SJSA1 (cell line): ENCODE data around the gene PAAF1. TPM values are rescaled to one million over a fixed set of nuclear protein-coding genes. Genes with fewer than 3 reads are reported as not detected.

ENCODE experiments used
- DNase-seq, 2 experiments: peaks; one replicate each; pipeline ENCODE4 v3.0.0-alpha.2; 2015 to 2020; ENCODE audit warnings: low spot score in 2 of 2, low read depth in 1 of 2
- H3K27ac ChIP-seq: fragments of 250-450 bp; sonication (Bioruptor Pico); 2 replicates; pipeline ENCODE4 v1.5.1; 2020; ENCODE audit warnings: mild to moderate bottlenecking, moderate library complexity
- H3K27me3 ChIP-seq: fragments of 250-450 bp; sonication (Bioruptor Pico); replicated peaks from 2 replicates; pipeline ENCODE4 v1.5.1; 2020; ENCODE audit warnings: mild to moderate bottlenecking, moderate library complexity
- H3K36me3 ChIP-seq: fragments of 250-450 bp; sonication (Bioruptor Pico); 2 replicates; pipeline ENCODE4 v1.5.1; 2020; ENCODE audit warnings: mild to moderate bottlenecking
- H3K4me1 ChIP-seq: fragments of 250-450 bp; sonication (Bioruptor Pico); replicated peaks from 2 replicates; pipeline ENCODE4 v1.6.1; 2021; ENCODE audit warnings: mild to moderate bottlenecking
- H3K4me3 ChIP-seq: fragments of 250-450 bp; sonication (Bioruptor Pico); 2 replicates; pipeline ENCODE4 v1.5.1; 2020; ENCODE audit warnings: mild to moderate bottlenecking
- H3K9me3 ChIP-seq: fragments of 250-450 bp; sonication (Bioruptor Pico); replicated peaks from 2 replicates; pipeline ENCODE4 v1.5.1; 2020; ENCODE audit warnings: mild to moderate bottlenecking
- total RNA-seq: library from RNA; depleted of rRNA; stranded (reverse); fragments of >200 nt; shearing (Covaris generic); gene quantifications from 2 replicates; pipeline ENCODE4 v1.2.3, GENCODE V29; 2014

The PAAF1 gene
- total RNA-seq, 1 experiment from 2014 or later = 2.5 TPM

DNA sequence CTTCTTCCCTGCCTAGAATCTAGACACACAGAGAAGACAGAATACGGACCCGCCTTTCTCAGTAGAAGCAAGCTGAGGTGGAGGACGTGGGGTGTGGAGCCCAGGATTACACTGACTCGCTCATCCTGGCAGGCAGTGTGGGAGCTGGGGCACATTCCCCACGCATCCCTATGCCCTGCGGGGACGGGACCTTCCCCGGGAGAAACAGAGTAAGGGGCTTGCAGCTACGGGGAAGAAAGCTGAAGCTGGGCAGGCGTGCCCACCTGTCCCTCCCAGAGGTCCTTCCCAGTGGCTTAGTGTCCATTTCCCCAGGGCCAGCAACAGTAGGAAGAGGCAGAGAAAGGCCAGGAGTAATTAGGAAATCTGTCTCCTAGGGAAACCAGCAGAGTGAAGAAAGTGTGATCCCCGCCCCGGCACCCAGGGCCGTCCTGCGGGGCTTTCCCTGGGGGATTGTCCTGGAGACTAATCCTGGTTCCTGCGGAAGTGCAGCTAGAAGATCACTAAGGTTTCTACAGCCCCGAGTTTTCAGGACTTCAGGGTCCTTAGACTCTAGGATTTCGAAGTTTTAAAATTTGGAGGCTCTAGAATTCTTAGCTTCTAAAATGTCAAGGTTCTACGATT lies 81.8 kb downstream of the PAAF1 start:
- no peaks in the 10 kb centered on the region for H3K9me3 ChIP-seq
- no peaks in the 10 kb centered on the region for H3K27me3 ChIP-seq
- no peaks in the 10 kb centered on the region for H3K4me1 ChIP-seq
- H3K36me3 ChIP-seq = no peaks in the 10 kb centered on the region
- no peak overlapping the region for H3K27ac ChIP-seq
- H3K4me3 ChIP-seq = no peak overlapping the region
- no peak for DNase-seq

DNA sequence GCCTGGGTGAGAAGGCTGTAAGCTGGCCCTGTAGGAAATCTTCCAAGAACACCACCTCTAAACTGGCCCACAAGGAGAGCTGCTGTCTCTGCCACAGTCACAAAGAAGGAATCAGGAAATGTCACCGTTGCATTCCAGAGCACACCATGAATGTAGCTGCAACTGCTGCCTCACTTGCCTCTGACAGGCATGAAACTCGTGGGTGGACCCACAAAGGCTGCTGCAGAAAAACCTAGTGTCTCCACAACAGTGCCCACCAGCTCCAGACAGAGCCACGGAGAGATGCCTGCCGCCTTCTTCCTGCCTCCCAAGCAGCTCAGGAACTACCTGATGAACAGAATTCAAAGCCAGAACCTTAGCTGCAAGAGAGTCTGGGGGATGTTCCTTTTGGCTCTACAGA lies 84.5 kb downstream of the PAAF1 start:
- Histone ChIP-seq H3K27me3 (no peaks in the 10 kb centered on the region), H3K9me3 (no peaks in the 10 kb centered on the region), H3K36me3 (no peaks in the 10 kb centered on the region), H3K4me1 (no peaks in the 10 kb centered on the region), H3K27ac (no peak overlapping the region), H3K4me3 (no peak overlapping the region)
- no peak for DNase-seq

- DNase-seq = no peak
- Histone ChIP-seq H3K4me3 (no peak overlapping the region), H3K27ac (no peak overlapping the region), H3K27me3 (no peaks in the 10 kb centered on the region), H3K4me1 (no peaks in the 10 kb centered on the region), H3K36me3 (no peaks in the 10 kb centered on the region), H3K9me3 (no peaks in the 10 kb centered on the region)
These were observed 85.4 kb downstream of the PAAF1 start for GRCh38 chr11:73962101-73962705.

GRCh38 chr11:73963861-73964260 lies 87.1 kb downstream of the PAAF1 start:
- no peak for DNase-seq
- Histone ChIP-seq H3K36me3 (no peaks in the 10 kb centered on the region), H3K4me3 (no peak overlapping the region), H3K27me3 (no peaks in the 10 kb centered on the region), H3K27ac (no peak overlapping the region), H3K4me1 (no peaks in the 10 kb centered on the region), H3K9me3 (no peaks in the 10 kb centered on the region)

DNA sequence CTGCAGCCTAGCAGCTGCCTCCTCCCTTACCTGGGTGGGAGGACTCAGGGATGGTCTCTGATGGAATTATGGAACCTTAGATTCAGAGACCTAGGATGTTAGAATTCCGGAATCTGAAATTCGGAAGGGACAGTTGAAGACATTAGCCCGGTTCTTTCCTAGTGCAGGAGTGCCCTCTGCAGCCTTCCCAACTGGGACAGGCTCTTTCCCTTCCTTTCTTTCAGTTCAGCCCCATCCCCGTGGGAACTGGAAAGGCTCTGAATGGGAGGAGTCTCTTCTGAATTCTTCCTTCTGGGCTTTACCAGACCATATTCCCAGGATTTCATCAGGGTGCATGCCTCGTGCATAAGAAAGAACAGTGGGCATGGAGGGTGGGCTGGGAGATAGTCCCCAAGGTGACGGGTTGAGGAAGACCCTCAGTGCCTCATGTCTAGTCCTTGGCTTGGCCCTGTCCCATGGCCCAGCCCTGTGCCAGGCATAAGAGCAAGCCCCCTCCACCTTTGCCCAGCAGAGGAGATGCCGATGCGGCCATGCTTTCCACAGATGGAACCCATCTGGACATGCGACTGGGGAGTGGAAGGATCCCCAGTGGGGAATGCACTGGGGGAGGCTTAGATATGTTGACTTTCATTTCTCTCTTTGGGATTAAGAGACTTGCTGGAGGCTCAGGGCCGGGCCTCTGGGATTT lies 88.4 kb downstream of the PAAF1 start:
- no peaks in the 10 kb centered on the region for H3K36me3 ChIP-seq
- DNase-seq = no peak
- no peak overlapping the region for H3K4me3 ChIP-seq
- no peak overlapping the region for H3K27ac ChIP-seq
- no peaks in the 10 kb centered on the region for H3K4me1 ChIP-seq
- no peaks in the 10 kb centered on the region for H3K27me3 ChIP-seq
- H3K9me3 ChIP-seq = no peaks in the 10 kb centered on the region

DNA sequence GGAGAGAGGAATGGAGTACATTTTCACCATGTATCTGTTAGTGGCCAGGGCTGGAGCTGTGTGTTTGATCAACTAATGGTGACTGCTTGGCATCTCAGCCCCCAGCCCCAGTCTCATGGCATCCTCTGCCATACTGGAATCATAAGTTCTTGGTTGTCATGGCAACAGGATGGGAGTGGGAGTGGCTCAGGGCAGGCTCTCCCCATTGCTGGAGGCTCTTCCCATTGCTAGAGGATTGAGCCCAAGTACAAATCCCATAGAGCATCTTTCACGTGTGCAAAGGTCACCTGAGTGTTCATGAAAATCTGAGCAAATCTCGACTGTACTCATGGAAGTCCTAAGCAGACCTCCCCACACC lies 88.9 kb downstream of the PAAF1 start:
- DNase-seq = no peak
- Histone ChIP-seq H3K27me3 (no peaks in the 10 kb centered on the region), H3K27ac (no peak overlapping the region), H3K36me3 (no peaks in the 10 kb centered on the region), H3K4me3 (no peak overlapping the region), H3K4me1 (no peaks in the 10 kb centered on the region), H3K9me3 (no peaks in the 10 kb centered on the region)

DNA sequence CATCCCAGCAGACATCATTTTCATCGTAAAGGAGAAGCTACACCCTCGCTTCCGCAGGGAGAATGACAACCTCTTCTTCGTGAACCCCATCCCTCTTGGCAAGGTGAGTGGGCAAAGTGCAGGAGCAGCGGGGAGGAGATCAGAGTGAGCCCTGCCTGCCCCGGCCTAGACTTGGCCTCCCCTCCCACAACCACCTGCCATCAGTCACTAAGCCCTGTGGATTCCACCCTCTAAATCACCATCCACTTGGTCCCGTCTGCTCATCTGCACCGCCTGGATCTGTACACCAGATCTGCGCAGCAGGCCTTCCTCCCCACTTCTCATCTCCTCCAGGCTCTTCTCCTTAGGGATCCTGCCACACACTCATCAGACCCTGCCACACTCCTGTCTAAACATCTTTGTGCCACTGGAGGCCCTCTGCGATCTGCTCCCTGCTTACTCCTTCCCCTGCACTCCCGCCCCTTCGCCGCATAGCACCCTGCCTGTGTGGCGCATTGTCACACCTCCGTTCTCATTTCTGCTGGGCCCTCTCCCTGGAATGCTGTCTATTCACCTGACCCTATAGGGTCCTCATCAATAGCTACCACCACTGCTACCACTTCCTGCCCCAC lies 91.7 kb downstream of the PAAF1 start:
- no peak overlapping the region for H3K27ac ChIP-seq

DNA sequence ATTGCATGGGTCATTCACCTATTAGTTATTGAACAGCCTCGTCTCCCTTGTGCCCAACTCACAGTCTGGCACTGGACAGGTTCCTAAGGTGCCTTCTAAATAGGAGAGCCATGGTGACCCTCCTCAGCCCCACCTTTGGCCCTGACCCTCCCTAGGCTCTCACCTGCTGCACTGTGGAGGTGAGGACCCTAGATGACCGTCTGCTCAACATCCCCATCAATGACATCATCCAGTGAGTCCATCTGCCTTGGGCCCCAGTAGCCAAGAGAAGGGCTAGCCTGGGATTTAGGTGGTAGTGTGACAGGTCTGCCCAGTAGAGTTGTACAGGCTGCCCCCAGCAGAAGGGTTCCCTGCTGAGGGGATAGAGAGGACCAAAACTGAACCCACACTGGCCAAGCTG lies 92.3 kb downstream of the PAAF1 start:
- H3K9me3 ChIP-seq = no peaks in the 10 kb centered on the region
- H3K27me3 ChIP-seq = no peaks in the 10 kb centered on the region
- no peaks in the 10 kb centered on the region for H3K4me1 ChIP-seq
- H3K4me3 ChIP-seq = no peak overlapping the region
- H3K36me3 ChIP-seq = no peaks in the 10 kb centered on the region
- DNase-seq = no peak
- no peak overlapping the region for H3K27ac ChIP-seq

More for the DNA sequence above, 91.7 kb downstream of the PAAF1 start:
- Histone ChIP-seq H3K36me3 (no peaks in the 10 kb centered on the region), H3K9me3 (no peaks in the 10 kb centered on the region), H3K4me1 (no peaks in the 10 kb centered on the region), H3K27me3 (no peaks in the 10 kb centered on the region), H3K4me3 (no peak overlapping the region)
- DNase-seq = no peak

- H3K36me3 ChIP-seq = no peaks in the 10 kb centered on the region
- no peak for DNase-seq
- H3K27me3 ChIP-seq = no peaks in the 10 kb centered on the region
- H3K4me1 ChIP-seq = no peaks in the 10 kb centered on the region
- no peaks in the 10 kb centered on the region for H3K9me3 ChIP-seq
- H3K4me3 ChIP-seq = no peak overlapping the region
- no peak overlapping the region for H3K27ac ChIP-seq
These were observed 93.4 kb downstream of the PAAF1 start for GRCh38 chr11:73969991-73970800.

- no peaks in the 10 kb centered on the region for H3K36me3 ChIP-seq
- no peaks in the 10 kb centered on the region for H3K27me3 ChIP-seq
- H3K4me1 ChIP-seq = no peaks in the 10 kb centered on the region
- H3K27ac ChIP-seq = no peak overlapping the region
- no peak for DNase-seq
- H3K9me3 ChIP-seq = no peaks in the 10 kb centered on the region
- no peak overlapping the region for H3K4me3 ChIP-seq
These were observed 94.4 kb downstream of the PAAF1 start for GRCh38 chr11:73971175-73971719.

- no peaks in the 10 kb centered on the region for H3K9me3 ChIP-seq
- H3K36me3 ChIP-seq = no peaks in the 10 kb centered on the region
- no peak for DNase-seq
- no peak overlapping the region for H3K4me3 ChIP-seq
- no peaks in the 10 kb centered on the region for H3K4me1 ChIP-seq
- H3K27ac ChIP-seq = no peak overlapping the region
- no peaks in the 10 kb centered on the region for H3K27me3 ChIP-seq
These were observed 95.4 kb downstream of the PAAF1 start for GRCh38 chr11:73972187-73972586.

DNA sequence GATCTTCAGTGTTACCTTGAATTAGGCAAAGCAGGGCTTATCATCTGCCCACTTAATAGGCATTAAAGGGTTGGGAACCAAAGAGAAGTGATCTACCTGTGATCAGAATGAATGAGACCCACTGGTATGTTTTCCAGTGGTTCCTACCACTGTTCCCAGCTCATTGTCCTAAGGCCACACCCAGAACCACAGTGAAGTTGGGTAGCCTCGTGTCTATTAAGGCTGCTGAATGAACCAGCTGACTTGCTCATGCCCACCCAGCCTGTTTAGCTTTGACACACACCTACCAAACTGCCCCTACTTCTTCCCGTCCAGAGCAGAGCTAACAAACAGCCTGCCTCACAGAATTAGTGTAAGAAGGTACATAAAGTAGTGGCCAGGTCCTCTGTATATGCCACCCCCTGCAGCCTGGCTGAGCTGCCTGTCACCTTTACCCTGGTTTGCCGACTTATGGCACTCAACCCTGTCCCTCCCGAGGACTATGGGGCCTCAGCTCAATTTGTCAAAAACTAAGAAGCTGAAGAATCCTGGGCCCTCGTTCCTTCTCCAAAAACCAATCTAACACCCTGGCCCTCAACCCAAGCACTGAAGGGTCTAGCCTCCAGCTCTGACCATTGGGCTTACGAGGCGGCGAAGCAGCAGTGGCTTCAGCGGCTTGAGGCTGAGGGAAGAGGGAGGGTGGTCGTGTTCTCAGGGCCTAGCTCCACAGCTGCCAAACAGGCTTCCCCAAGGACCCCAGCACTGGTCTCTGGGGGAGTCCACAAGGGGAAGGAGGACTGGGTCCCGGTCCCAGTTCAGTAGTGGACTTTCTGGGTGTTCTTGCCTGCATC lies 96.0 kb downstream of the PAAF1 start:
- H3K36me3 ChIP-seq = no peaks in the 10 kb centered on the region
- no peak overlapping the region for H3K4me3 ChIP-seq
- H3K4me1 ChIP-seq = no peaks in the 10 kb centered on the region
- H3K9me3 ChIP-seq = no peaks in the 10 kb centered on the region
- H3K27ac ChIP-seq = no peak overlapping the region
- H3K27me3 ChIP-seq = no peaks in the 10 kb centered on the region
- DNase-seq = no peak
